Measurements from ENCODE around the gene SPTBN2.
"Not testable (repeated sequence)": the region's sequence is repeated elsewhere in the genome, so short reads cannot be mapped to it uniquely, and the experiment has no call there.

Gene SPTBN2

DNA sequence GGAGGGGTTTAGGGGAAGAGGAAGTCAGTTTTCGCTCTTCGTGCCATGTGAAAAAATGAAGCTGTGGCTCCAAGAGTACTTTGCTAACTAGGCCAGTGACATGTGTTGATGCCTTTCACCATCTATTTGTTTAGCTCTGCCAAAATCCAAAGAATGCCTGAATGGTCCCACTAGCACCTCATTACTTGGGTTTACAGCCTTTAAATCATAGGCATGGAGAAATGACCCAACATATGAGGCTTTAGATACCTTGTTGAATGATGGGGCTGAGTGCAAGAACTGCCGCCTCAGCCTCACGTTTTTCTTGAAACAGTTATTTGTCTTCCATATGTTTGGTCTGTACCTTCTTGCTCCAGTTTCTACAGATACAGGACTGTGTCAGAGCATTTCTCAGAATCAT, 82.2 kb downstream of the SPTBN2 start:
- DNase-seq (ENCODE audit: insufficient read length, low spot score) (no peak), FAIRE-seq (no peak)

DNA sequence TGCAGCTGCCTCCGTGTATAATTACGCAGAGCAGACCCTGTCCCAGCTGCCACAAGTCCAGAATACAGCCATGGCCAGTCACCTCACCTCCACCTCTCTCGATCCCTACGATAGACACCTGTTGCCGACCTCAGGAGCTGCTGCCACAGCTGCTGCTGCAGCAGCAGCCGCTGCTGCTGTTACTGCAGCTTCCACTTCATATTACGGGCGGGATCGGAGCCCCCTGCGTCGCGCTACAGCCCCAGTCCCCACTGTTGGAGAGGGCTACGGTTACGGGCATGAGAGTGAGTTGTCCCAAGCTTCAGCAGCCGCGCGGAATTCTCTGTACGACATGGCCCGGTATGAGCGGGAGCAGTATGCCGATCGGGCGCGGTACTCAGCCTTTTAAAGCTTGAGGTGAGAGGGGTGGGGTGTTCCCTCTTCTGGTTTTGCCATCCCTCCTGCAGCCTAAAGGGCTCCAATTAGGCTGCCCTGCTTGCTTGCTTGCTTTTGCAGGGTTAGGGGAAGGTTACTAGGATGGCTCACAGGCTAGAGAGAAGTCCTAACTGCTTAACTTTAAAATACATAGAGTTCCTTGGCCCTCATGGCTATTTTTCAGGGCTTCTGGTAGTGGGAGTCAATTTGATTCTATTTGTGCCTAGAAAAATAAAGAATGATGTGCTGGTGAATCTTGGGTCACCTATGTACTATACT, 85.1 kb downstream of the SPTBN2 start:
- DNase-seq (ENCODE audit: insufficient read length, low spot score) (no peak), FAIRE-seq (no peak)

DNA sequence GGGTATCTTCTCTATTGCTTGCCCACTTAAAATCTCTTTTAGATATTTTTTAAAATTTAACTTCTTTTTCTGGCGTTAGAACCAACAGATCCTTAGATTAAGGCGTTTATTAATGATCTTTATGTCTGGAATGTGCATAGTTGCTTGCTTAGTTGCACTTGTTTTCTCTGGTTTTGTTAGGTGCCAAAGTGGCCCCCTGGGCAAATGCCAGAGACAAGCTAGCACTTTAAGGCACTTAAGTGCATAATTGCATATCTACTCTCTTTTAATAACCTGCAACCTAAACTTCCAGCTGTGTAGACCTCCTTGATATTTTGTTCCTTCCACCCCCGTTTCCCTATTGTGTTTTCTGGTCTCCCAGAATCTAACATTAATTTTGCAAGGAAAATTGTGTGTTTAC, 87.2 kb downstream of the SPTBN2 start:
- no peak for FAIRE-seq
- DNase-seq (ENCODE audit: insufficient read length, low spot score), result no peak

DNA sequence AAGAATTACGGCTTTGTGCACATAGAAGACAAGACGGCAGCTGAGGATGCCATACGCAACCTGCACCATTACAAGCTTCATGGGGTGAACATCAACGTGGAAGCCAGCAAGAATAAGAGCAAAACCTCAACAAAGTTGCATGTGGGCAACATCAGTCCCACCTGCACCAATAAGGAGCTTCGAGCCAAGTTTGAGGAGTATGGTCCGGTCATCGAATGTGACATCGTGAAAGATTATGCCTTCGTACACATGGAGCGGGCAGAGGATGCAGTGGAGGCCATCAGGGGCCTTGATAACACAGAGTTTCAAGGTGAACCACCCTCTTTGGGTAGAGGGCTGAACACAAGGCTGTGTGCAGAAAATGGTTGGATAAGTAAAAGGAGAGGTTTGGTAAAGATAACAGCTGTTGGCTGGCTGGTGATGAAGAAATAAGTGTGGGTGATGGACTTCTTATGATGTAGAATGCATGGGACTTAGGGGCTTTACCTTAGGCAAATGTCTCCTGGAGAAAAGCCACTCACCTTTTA, 89.1 kb downstream of the SPTBN2 start:
- not testable (repeated sequence) for FAIRE-seq; DNase-seq (ENCODE audit: insufficient read length, low spot score)

DNA sequence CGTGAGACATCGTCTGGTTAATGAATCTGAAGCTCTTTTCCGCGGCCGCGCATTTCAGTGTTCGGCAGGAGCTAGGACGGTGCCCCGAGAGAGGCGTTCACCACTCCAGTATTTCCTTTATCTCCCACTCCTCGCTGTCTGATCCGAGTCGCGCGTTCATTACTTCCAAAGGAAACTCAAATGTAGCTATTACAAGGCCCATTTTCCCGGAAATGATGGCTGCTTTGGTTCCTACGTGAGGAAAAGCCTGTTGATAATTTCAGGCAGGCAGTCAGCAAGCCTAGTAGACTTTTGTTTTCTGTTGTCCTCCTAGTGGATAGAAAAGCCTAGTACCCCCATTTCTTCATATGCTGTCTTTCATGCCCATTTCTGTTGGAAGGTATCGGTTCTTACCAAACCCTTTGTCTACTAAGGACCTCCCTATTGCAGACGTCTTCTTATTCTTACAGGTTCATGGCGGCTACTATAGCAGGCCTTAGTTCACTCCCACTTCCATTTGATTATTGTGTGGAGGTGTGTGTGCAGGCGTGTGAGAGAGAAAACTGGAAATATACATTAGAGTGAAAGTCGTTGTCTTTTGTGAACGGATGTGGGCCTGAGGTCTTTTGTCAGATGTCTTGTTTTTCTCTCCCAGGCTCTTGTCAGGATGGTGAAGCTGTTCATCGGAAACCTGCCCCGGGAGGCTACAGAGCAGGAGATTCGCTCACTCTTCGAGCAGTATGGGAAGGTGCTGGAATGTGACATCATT, 89.8 kb downstream of the SPTBN2 start:
- no peak for FAIRE-seq
- no peak for DNase-seq (ENCODE audit: insufficient read length, low spot score)

DNA sequence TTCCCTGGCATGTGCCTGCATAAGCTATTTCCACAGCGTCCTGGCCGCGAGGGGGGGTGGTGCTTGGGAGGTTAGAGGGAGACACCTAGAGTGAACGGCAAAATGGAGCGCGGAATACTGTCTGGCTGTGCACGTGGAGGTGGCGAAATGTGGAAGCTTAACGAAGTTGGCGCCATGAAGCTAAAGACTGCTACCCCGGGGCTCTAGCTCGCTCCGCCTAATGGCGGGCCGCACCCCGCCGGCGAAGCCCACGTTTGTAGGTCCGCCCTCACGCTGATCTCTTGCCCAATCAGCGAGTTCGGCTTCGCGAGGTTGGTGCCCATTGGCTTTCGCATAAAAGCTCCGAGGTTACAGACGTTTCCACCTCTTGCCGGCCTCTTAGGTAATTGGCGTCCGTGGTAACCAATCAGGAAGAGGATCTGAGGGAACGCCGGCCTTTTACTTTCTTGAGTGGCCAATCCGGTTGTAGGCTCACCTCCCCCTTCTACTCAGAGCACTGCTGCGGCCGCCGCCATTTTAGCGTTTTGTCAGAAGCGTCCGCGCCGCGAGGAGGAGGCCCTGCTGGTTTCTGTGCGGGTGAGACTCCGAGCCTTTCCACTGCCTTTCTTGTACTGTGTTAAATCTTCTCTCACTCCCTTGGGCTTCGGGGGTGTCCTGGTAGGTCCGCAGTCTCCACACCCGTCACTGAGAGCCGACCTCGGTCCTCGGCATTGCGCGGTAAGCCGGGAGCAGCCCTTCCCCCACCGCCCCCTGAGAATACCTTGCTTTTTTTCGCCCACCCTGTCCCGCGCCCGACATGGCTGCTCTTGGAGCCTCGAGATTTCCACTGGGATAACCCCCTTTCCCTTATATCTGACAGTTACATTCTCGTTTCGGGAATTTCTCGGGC, 90.6 kb downstream of the SPTBN2 start, which contains the start of gene RBM4:
Gene RBM4, plus strand, starts transcription at position 527 of the 889 bp plus-strand sequence. CDS start 1,009 bp downstream, outside the sequence.
- FAIRE-seq, result peak; percentile 93
- DNase-seq (ENCODE audit: insufficient read length, low spot score), result peak; percentile 91

DNA sequence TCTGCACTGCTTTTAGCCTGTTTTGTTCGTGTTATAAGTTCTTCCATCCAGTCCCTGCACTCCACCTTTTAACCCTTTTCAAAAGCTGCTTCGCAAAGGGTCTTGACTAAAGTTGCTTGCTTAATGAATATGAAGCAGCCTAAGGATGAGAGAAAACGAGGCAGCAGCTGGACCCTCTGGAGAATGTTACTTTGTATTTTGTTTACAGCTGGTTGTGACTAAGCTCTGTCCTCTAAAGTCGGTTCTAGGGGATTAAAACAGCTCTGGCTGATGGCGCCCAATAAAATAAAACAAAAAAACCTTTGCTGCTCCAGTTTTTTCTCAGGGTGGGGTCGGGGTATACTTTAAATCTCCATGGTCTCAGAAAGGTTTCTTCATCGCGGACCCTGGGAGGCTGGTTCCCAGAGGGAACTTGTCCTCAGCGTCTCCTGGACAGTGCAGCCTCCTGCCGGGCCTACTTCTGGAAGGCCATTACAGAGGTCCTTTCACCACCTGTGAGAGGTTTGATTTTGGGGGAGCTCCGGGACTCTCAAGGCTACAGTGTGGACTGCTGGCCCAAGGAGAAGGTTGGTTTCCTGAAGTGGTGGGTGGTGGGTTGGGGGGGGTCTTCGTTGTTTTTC, 91.3 kb downstream of the SPTBN2 start:
- no peak for FAIRE-seq
- no peak for DNase-seq (ENCODE audit: insufficient read length, low spot score)

DNA sequence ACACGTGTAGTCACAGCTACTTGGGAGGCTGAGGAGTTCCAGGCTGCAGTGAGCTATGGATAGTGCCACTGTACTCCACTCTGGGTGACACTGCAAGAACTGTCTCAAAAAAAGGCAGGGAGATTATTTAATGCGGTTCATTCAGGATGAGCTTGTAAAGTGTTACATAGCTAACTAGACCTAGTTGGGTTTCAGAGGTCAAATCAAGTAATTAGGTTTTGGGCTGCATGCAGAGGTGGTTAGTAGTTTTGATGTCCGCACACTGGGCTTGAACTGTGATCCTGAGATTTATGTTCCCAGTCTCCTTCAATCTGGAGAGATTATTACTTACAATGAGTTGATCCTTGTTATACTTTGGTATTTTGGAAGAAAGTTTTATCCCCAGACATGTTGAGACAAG, 92.6 kb downstream of the SPTBN2 start:
- DNase-seq (ENCODE audit: insufficient read length, low spot score) (no peak), FAIRE-seq (no peak)
